HepG2 (cell line): Measurements from ENCODE around the gene EIF3B. TPM values are rescaled to one million over a fixed set of nuclear protein-coding genes. Genes with fewer than 3 reads are reported as not detected.

ENCODE experiments used
- DPF2 ChIP-seq: sonication (generic); formaldehyde crosslinking; IDR thresholded peaks from 2 replicates; pipeline ENCODE4 v1.4.0; 2020; ENCODE audit warnings: mild to moderate bottlenecking, low read depth, missing genetic modification reagents, borderline replicate concordance
- ETV6 ChIP-seq: sonication (generic); formaldehyde crosslinking; conservative IDR thresholded peaks from 2 replicates; pipeline ENCODE4 v1.4.0; 2020; ENCODE audit warnings: missing genetic modification reagents
- HIVEP1 ChIP-seq: sonication (generic); formaldehyde crosslinking; IDR thresholded peaks from 2 replicates; pipeline ENCODE4 v1.4.0; 2020; ENCODE audit warnings: mild to moderate bottlenecking, missing genetic modification reagents
- KAT7 ChIP-seq: IDR thresholded peaks from 2 replicates; pipeline ENCODE4 v1.6.1; 2018; ENCODE audit warnings: borderline replicate concordance, missing compliant biosample characterization
- POGZ ChIP-seq: sonication (generic); formaldehyde crosslinking; IDR thresholded peaks from 2 replicates; pipeline ENCODE4 v1.4.0; 2020; ENCODE audit warnings: mild to moderate bottlenecking, missing genetic modification reagents
- RFXAP ChIP-seq: sonication (generic); formaldehyde crosslinking; IDR thresholded peaks from 2 replicates; pipeline ENCODE4 v1.4.0; 2020; ENCODE audit warnings: missing genetic modification reagents, borderline replicate concordance
- SAP130 ChIP-seq: IDR thresholded peaks from 2 replicates; pipeline ENCODE4 v1.6.1; 2016; ENCODE audit warnings: low read depth
- SMYD3 ChIP-seq: sonication (generic); formaldehyde crosslinking; IDR thresholded peaks from 2 replicates; pipeline ENCODE4 v1.8.1; 2023; ENCODE audit warnings: mild to moderate bottlenecking, missing genetic modification reagents
- TRIM24 ChIP-seq: sonication (generic); formaldehyde crosslinking; IDR thresholded peaks from 2 replicates; pipeline ENCODE4 v1.8.0; 2022; ENCODE audit warnings: mild to moderate bottlenecking, missing genetic modification reagents
- ZBTB7A ChIP-seq: sonication (generic); formaldehyde crosslinking; IDR thresholded peaks from 2 replicates; pipeline ENCODE4 v1.8.0; 2022; ENCODE audit warnings: mild to moderate bottlenecking, missing genetic modification reagents
- ZNF264 ChIP-seq: sonication (generic); formaldehyde crosslinking; IDR thresholded peaks from 2 replicates; pipeline ENCODE4 v1.4.0; 2020; ENCODE audit warnings: missing genetic modification reagents
- ZNF430 ChIP-seq: sonication (generic); formaldehyde crosslinking; IDR thresholded peaks from 2 replicates; pipeline ENCODE4 v1.9.0; 2021; ENCODE audit warnings: mild to moderate bottlenecking, missing genetic modification reagents
- polyA plus RNA-seq, 8 experiments: library from polyadenylated mRNA; depleted of rRNA in 3 of 8; stranded (reverse) in 7 of 8; unstranded in 1 of 8; fragments of >200 nt; fragmentation: Illumina TruSeq in 4 of 8; extraction: Trizol in 4 of 8; gene quantifications; 2 replicates each; pipeline versions ENCODE4 v1.2.1 to v1.2.3, GENCODE V29; 2011 to 2016; ENCODE audit warnings: low read depth in 4 of 8, missing spikeins in 1 of 8, mixed read lengths in 1 of 8; ENCODE audit not compliant: insufficient read depth in 1 of 8
- total RNA-seq, 5 experiments: library from RNA; depleted of rRNA; stranded (reverse); fragments of >200 nt; fragmentation: Illumina TruSeq; extraction: Trizol; gene quantifications; 2 replicates each; pipeline ENCODE4 v1.2.3, GENCODE V29; 2016; ENCODE audit warnings: low read depth in 1 of 5
- TF ChIP-seq, protein P1 (sequence below): sonication (generic); formaldehyde crosslinking; IDR thresholded peaks from 2 replicates; pipeline ENCODE4 v1.5.0; 2020; ENCODE audit warnings: mild to moderate bottlenecking, missing genetic modification reagents
- TF ChIP-seq, protein P2 (sequence below): sonication (generic); formaldehyde crosslinking; IDR thresholded peaks from 2 replicates; pipeline ENCODE4 v1.5.1; 2020; ENCODE audit warnings: missing genetic modification reagents, mild to moderate bottlenecking, borderline replicate concordance
- TF ChIP-seq, protein P3 (sequence below): conservative IDR thresholded peaks from 2 replicates; pipeline ENCODE4 v1.6.1; 2018; ENCODE audit warnings: missing genetic modification reagents
- TF ChIP-seq, protein P4 (sequence below): sonication (generic); formaldehyde crosslinking; IDR thresholded peaks from 2 replicates; pipeline ENCODE4 v1.5.0; 2020; ENCODE audit warnings: mild to moderate bottlenecking, missing genetic modification reagents, moderate library complexity
- TF ChIP-seq, protein P5 (sequence below): sonication (generic); formaldehyde crosslinking; IDR thresholded peaks from 2 replicates; pipeline ENCODE4 v1.4.0; 2020; ENCODE audit warnings: missing genetic modification reagents
- TF ChIP-seq, protein P6 (sequence below): sonication (generic); formaldehyde crosslinking; IDR thresholded peaks from 2 replicates; pipeline ENCODE4 v1.4.0; 2020; ENCODE audit warnings: missing genetic modification reagents, borderline replicate concordance

EIF3B gene
- total and polyA plus RNA-seq, 2 of the 13 experiments (the other 11 are each of a cell fraction or from before 2014, with no cell fraction given): 92.2 to 241 TPM

DNA sequence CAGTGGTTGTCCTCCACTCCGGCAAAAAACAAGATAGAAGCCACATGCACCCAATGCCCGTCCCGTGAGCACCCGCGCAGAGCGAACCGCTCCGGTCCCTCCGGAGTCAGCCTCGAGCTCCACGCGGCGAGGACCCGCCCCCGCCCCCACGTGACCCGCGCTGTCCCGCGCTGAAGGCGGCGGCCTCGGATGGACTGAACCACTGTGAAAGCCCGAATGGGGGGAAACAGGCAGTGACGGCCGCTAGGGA is 766 bp upstream of the EIF3B start (continued):
- TF ChIP-seq, protein P1, sequence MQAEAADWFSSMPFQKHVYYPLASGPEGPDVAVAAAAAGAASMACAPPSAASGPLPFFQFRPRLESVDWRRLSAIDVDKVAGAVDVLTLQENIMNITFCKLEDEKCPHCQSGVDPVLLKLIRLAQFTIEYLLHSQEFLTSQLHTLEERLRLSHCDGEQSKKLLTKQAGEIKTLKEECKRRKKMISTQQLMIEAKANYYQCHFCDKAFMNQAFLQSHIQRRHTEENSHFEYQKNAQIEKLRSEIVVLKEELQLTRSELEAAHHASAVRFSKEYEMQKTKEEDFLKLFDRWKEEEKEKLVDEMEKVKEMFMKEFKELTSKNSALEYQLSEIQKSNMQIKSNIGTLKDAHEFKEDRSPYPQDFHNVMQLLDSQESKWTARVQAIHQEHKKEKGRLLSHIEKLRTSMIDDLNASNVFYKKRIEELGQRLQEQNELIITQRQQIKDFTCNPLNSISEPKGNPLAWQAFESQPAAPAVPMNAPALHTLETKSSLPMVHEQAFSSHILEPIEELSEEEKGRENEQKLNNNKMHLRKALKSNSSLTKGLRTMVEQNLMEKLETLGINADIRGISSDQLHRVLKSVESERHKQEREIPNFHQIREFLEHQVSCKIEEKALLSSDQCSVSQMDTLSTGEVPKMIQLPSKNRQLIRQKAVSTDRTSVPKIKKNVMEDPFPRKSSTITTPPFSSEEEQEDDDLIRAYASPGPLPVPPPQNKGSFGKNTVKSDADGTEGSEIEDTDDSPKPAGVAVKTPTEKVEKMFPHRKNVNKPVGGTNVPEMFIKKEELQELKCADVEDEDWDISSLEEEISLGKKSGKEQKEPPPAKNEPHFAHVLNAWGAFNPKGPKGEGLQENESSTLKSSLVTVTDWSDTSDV: peak; percentile 81
- TF ChIP-seq POGZ (CRISPR knock-in tag) (no peak), SAP130 (CRISPR knock-in tag) (peak; percentile 94), DPF2 (CRISPR knock-in tag) (no peak), HIVEP1 (CRISPR knock-in tag) (peak; percentile 66; the same call in 1 of the 2 replicates), ZBTB7A (no peak), ZNF430 (CRISPR knock-in tag) (peak; percentile 66; the same call in 1 of the 2 replicates), SMYD3 (no peak; the same call in 1 of the 2 replicates), TRIM24 (no peak), ETV6 (CRISPR knock-in tag) (peak; percentile 77; the same call in 1 of the 2 replicates), ZNF264 (CRISPR knock-in tag) (peak; percentile 74; the same call in 1 of the 2 replicates), RFXAP (CRISPR knock-in tag) (peak; percentile 87), KAT7 (no peak; the same call in 1 of the 2 replicates)
- TF ChIP-seq, protein P2, sequence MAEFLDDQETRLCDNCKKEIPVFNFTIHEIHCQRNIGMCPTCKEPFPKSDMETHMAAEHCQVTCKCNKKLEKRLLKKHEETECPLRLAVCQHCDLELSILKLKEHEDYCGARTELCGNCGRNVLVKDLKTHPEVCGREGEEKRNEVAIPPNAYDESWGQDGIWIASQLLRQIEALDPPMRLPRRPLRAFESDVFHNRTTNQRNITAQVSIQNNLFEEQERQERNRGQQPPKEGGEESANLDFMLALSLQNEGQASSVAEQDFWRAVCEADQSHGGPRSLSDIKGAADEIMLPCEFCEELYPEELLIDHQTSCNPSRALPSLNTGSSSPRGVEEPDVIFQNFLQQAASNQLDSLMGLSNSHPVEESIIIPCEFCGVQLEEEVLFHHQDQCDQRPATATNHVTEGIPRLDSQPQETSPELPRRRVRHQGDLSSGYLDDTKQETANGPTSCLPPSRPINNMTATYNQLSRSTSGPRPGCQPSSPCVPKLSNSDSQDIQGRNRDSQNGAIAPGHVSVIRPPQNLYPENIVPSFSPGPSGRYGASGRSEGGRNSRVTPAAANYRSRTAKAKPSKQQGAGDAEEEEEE (CRISPR knock-in tag): no peak
- TF ChIP-seq, protein P3, sequence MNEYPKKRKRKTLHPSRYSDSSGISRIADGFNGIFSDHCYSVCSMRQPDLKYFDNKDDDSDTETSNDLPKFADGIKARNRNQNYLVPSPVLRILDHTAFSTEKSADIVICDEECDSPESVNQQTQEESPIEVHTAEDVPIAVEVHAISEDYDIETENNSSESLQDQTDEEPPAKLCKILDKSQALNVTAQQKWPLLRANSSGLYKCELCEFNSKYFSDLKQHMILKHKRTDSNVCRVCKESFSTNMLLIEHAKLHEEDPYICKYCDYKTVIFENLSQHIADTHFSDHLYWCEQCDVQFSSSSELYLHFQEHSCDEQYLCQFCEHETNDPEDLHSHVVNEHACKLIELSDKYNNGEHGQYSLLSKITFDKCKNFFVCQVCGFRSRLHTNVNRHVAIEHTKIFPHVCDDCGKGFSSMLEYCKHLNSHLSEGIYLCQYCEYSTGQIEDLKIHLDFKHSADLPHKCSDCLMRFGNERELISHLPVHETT: peak; percentile 79; the same call in 1 of the 2 replicates
- TF ChIP-seq, protein P4, sequence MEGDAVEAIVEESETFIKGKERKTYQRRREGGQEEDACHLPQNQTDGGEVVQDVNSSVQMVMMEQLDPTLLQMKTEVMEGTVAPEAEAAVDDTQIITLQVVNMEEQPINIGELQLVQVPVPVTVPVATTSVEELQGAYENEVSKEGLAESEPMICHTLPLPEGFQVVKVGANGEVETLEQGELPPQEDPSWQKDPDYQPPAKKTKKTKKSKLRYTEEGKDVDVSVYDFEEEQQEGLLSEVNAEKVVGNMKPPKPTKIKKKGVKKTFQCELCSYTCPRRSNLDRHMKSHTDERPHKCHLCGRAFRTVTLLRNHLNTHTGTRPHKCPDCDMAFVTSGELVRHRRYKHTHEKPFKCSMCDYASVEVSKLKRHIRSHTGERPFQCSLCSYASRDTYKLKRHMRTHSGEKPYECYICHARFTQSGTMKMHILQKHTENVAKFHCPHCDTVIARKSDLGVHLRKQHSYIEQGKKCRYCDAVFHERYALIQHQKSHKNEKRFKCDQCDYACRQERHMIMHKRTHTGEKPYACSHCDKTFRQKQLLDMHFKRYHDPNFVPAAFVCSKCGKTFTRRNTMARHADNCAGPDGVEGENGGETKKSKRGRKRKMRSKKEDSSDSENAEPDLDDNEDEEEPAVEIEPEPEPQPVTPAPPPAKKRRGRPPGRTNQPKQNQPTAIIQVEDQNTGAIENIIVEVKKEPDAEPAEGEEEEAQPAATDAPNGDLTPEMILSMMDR (CRISPR knock-in tag): no peak; the same call in 1 of the 2 replicates
- TF ChIP-seq, protein P5, sequence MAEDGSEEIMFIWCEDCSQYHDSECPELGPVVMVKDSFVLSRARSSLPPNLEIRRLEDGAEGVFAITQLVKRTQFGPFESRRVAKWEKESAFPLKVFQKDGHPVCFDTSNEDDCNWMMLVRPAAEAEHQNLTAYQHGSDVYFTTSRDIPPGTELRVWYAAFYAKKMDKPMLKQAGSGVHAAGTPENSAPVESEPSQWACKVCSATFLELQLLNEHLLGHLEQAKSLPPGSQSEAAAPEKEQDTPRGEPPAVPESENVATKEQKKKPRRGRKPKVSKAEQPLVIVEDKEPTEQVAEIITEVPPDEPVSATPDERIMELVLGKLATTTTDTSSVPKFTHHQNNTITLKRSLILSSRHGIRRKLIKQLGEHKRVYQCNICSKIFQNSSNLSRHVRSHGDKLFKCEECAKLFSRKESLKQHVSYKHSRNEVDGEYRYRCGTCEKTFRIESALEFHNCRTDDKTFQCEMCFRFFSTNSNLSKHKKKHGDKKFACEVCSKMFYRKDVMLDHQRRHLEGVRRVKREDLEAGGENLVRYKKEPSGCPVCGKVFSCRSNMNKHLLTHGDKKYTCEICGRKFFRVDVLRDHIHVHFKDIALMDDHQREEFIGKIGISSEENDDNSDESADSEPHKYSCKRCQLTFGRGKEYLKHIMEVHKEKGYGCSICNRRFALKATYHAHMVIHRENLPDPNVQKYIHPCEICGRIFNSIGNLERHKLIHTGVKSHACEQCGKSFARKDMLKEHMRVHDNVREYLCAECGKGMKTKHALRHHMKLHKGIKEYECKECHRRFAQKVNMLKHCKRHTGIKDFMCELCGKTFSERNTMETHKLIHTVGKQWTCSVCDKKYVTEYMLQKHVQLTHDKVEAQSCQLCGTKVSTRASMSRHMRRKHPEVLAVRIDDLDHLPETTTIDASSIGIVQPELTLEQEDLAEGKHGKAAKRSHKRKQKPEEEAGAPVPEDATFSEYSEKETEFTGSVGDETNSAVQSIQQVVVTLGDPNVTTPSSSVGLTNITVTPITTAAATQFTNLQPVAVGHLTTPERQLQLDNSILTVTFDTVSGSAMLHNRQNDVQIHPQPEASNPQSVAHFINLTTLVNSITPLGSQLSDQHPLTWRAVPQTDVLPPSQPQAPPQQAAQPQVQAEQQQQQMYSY: peak; percentile 71; the same call in 1 of the 2 replicates
- TF ChIP-seq, protein P6, sequence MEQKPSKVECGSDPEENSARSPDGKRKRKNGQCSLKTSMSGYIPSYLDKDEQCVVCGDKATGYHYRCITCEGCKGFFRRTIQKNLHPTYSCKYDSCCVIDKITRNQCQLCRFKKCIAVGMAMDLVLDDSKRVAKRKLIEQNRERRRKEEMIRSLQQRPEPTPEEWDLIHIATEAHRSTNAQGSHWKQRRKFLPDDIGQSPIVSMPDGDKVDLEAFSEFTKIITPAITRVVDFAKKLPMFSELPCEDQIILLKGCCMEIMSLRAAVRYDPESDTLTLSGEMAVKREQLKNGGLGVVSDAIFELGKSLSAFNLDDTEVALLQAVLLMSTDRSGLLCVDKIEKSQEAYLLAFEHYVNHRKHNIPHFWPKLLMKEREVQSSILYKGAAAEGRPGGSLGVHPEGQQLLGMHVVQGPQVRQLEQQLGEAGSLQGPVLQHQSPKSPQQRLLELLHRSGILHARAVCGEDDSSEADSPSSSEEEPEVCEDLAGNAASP: peak; percentile 50; the same call in 1 of the 2 replicates
